ENCODE measurements around the gene ALAS2. TPM values are rescaled to one million over a fixed set of nuclear protein-coding genes. Genes with fewer than 3 reads are reported as not detected.
A peak's percentile ranks its signal among the peaks of the same experiment; 100 is the strongest.
"Not testable (repeated sequence)": the region's sequence is repeated elsewhere in the genome, so short reads cannot be mapped to it uniquely, and the experiment has no call there.

The ALAS2 gene, protein sequence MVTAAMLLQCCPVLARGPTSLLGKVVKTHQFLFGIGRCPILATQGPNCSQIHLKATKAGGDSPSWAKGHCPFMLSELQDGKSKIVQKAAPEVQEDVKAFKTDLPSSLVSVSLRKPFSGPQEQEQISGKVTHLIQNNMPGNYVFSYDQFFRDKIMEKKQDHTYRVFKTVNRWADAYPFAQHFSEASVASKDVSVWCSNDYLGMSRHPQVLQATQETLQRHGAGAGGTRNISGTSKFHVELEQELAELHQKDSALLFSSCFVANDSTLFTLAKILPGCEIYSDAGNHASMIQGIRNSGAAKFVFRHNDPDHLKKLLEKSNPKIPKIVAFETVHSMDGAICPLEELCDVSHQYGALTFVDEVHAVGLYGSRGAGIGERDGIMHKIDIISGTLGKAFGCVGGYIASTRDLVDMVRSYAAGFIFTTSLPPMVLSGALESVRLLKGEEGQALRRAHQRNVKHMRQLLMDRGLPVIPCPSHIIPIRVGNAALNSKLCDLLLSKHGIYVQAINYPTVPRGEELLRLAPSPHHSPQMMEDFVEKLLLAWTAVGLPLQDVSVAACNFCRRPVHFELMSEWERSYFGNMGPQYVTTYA
- not detected in 2 replicates for total RNA-seq

GRCh38 chrX:55030271-55031205 is at the start of gene ALAS2:
TSS of gene ALAS2 (minus strand) at chrX:55030977. CDS start at chrX:55026000, 4,977 bp downstream.
- Mint-ChIP-seq H3K4me3 (no peak within 1 kb of the TSS), H3K9me3 (no peaks in the 10 kb centered on the region), H3K36me3 (ENCODE audit: low read depth) (no peaks in the 10 kb centered on the region), H3K27me3 (ENCODE audit: insufficient read depth) (no peaks in the 10 kb centered on the region), H3K27ac (no peak within 1 kb of the TSS), H3K4me1 (ENCODE audit: low read depth) (no peaks in the 10 kb centered on the region)
- intact Hi-C loops (cut with micrococcal nuclease): no loop called here
- no peak for DNase-seq (ENCODE audit: low spot score)

- H3K27ac Mint-ChIP-seq: no peak within 1 kb of the TSS
- intact Hi-C loops (cut with micrococcal nuclease): no loop called here
- H3K36me3 Mint-ChIP-seq (ENCODE audit: low read depth): no peaks in the 10 kb centered on the region
- no peaks in the 10 kb centered on the region for H3K27me3 Mint-ChIP-seq (ENCODE audit: insufficient read depth)
- H3K4me1 Mint-ChIP-seq (ENCODE audit: low read depth): no peaks in the 10 kb centered on the region
- H3K9me3 Mint-ChIP-seq: no peaks in the 10 kb centered on the region
- no peak for DNase-seq (ENCODE audit: low spot score)
- no peak within 1 kb of the TSS for H3K4me3 Mint-ChIP-seq
Observed at GRCh38 chrX:55074851-55075467, 44.2 kb upstream of the ALAS2 start, which contains the start of gene PAGE2B. TSS of gene PAGE2B (plus strand) at chrX:55075030. CDS start at chrX:55076042, 1,012 bp downstream.

DNA sequence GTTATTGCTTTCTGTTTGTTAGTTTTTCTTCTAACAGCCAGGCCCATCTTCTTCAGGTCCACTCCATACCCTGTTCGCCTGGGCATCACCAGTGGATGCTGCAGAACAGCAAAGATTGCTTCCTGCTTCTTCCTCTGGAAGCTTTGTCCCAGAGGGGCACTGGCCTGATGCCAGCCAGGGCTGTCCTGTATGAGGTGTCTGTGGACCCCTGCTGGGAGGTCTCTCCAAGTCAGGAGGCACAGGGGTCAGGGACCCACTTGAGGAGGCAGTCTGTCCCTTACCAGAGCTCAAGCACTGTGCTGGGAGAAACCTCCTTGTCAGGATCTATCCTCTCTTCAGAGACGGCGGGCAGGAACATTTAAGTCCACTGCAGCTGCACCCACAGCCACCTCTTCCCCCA is 41.5 kb upstream of the ALAS2 start:
- no peaks in the 10 kb centered on the region for H3K9me3 Mint-ChIP-seq
- no peaks in the 10 kb centered on the region for H3K27me3 Mint-ChIP-seq (ENCODE audit: insufficient read depth)
- no peak for DNase-seq (ENCODE audit: low spot score)
- H3K27ac Mint-ChIP-seq: no peak overlapping the region
- no peak overlapping the region for H3K4me3 Mint-ChIP-seq
- H3K4me1 Mint-ChIP-seq (ENCODE audit: low read depth): no peaks in the 10 kb centered on the region
- intact Hi-C loops (cut with micrococcal nuclease): no loop called here
- H3K36me3 Mint-ChIP-seq (ENCODE audit: low read depth): no peaks in the 10 kb centered on the region

DNA sequence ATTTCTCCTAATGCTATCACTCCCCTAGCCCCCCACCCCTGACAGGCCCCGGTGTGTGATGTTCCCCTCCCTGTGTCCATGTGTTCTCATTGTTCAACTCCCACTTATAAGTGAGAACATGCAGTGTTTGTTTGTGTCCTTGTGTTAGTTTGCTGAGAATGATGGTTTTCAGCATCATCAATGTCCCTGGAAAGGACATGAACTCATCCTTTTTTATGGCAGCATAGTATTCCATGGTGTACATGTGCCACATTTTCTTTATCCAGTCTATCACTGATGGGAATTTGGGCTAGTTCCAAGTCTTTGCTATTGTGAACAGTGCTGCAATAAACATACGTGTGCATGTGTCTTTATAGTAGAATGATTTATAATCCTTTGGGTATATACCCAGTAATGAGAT is 36.4 kb upstream of the ALAS2 start:
- H3K27me3 Mint-ChIP-seq (ENCODE audit: insufficient read depth); intact Hi-C loops (cut with micrococcal nuclease): not testable (repeated sequence)

DNA sequence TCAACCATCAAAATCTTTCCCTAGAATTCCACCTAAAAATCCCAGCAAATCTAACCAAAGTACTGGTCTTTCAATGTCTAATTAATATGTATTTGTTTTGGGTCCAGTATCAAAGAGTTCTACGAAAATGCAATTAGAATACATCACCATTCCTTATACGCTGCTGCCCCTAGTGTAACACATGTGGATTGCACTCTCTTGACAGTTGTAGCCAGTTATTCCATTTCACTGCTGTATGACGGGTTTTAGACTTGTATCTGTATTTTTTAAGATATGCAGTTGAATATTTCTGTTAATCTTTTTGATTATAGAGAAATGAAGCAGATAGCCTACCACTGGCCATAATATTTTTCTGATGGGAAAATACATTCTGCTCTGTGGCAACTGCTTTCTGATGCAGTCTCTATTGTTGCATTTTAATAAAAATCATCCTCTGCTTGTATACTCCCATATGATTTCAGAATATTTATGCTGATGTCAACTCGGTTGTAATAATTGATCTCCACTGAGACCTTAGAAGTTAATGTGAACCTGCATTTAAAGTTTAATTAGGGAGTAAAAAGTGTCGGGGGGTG is 27.0 kb upstream of the ALAS2 start:
- peak; percentile 0 for DNase-seq (ENCODE audit: low spot score)
- peaks cover under 1% of the 10 kb centered on the region for H3K27me3 Mint-ChIP-seq (ENCODE audit: insufficient read depth)
- no peak overlapping the region for H3K27ac Mint-ChIP-seq
- peak overlapping the region; percentile 58 for H3K4me3 Mint-ChIP-seq
- no peaks in the 10 kb centered on the region for H3K9me3 Mint-ChIP-seq
- intact Hi-C loops (cut with micrococcal nuclease): loop anchor here (1.0 to 10.0 kb wide), 7 partner anchors 59 to 1740 kb away; partner anchors contain the start of gene PHF8
- peaks cover 12% of the 10 kb centered on the region for H3K4me1 Mint-ChIP-seq (ENCODE audit: low read depth)
- no peaks in the 10 kb centered on the region for H3K36me3 Mint-ChIP-seq (ENCODE audit: low read depth)

More for the DNA sequence above, 36.4 kb upstream of the ALAS2 start:
- not testable (repeated sequence) for DNase-seq (ENCODE audit: low spot score); H3K4me3 Mint-ChIP-seq; H3K4me1 Mint-ChIP-seq (ENCODE audit: low read depth); H3K9me3 Mint-ChIP-seq; H3K36me3 Mint-ChIP-seq (ENCODE audit: low read depth); H3K27ac Mint-ChIP-seq

- Mint-ChIP-seq H3K4me3 (peak overlapping the region; percentile 58), H3K36me3 (ENCODE audit: low read depth) (no peaks in the 10 kb centered on the region), H3K27me3 (ENCODE audit: insufficient read depth) (no peaks in the 10 kb centered on the region), H3K4me1 (ENCODE audit: low read depth) (peaks cover 12% of the 10 kb centered on the region), H3K27ac (no peak overlapping the region), H3K9me3 (no peaks in the 10 kb centered on the region)
- DNase-seq (ENCODE audit: low spot score): peak; percentile 0
- intact Hi-C loops (cut with micrococcal nuclease): loop anchor here (1.0 to 10.0 kb wide), 7 partner anchors 58 to 1740 kb away; partner anchors contain the start of gene PHF8
Observed at GRCh38 chrX:55056820-55057674, 26.3 kb upstream of the ALAS2 start.

GRCh38 chrX:55050599-55050998 is 19.8 kb upstream of the ALAS2 start:
- DNase-seq (ENCODE audit: low spot score); H3K36me3 Mint-ChIP-seq (ENCODE audit: low read depth); H3K9me3 Mint-ChIP-seq: not testable (repeated sequence)

GRCh38 chrX:55041514-55041913 is 10.7 kb upstream of the ALAS2 start:
- Mint-ChIP-seq H3K27me3 (ENCODE audit: insufficient read depth) (peaks cover 2% of the 10 kb centered on the region), H3K4me3 (no peak overlapping the region), H3K27ac (no peak overlapping the region), H3K4me1 (ENCODE audit: low read depth) (no peaks in the 10 kb centered on the region), H3K36me3 (ENCODE audit: low read depth) (no peaks in the 10 kb centered on the region), H3K9me3 (no peaks in the 10 kb centered on the region)
- no peak for DNase-seq (ENCODE audit: low spot score)
- intact Hi-C loops (cut with micrococcal nuclease): no loop called here

More at GRCh38 chrX:55050599-55050998, 19.8 kb upstream of the ALAS2 start:
- not testable (repeated sequence) for H3K4me1 Mint-ChIP-seq (ENCODE audit: low read depth); H3K27ac Mint-ChIP-seq; H3K4me3 Mint-ChIP-seq; H3K27me3 Mint-ChIP-seq (ENCODE audit: insufficient read depth)
- intact Hi-C loops (cut with micrococcal nuclease): loop anchor here (10.0 kb wide), 1 partner anchor 1006 kb away; the partner anchor contains the start of gene PHF8

- no peaks in the 10 kb centered on the region for H3K36me3 Mint-ChIP-seq (ENCODE audit: low read depth)
- H3K27ac Mint-ChIP-seq: no peak overlapping the region
- peaks cover 2% of the 10 kb centered on the region for H3K27me3 Mint-ChIP-seq (ENCODE audit: insufficient read depth)
- intact Hi-C loops (cut with micrococcal nuclease): no loop called here
- no peaks in the 10 kb centered on the region for H3K4me1 Mint-ChIP-seq (ENCODE audit: low read depth)
- H3K9me3 Mint-ChIP-seq: no peaks in the 10 kb centered on the region
- no peak overlapping the region for H3K4me3 Mint-ChIP-seq
- DNase-seq (ENCODE audit: low spot score): no peak
Observed at GRCh38 chrX:55039471-55039870, 8.7 kb upstream of the ALAS2 start.

GRCh38 chrX:55033429-55033828 is 2.7 kb upstream of the ALAS2 start:
- intact Hi-C loops (cut with micrococcal nuclease): no loop called here
- no peaks in the 10 kb centered on the region for H3K4me1 Mint-ChIP-seq (ENCODE audit: low read depth)
- H3K4me3 Mint-ChIP-seq: no peak overlapping the region
- no peaks in the 10 kb centered on the region for H3K27me3 Mint-ChIP-seq (ENCODE audit: insufficient read depth)
- no peak overlapping the region for H3K27ac Mint-ChIP-seq
- no peaks in the 10 kb centered on the region for H3K9me3 Mint-ChIP-seq
- H3K36me3 Mint-ChIP-seq (ENCODE audit: low read depth): no peaks in the 10 kb centered on the region
- no peak for DNase-seq (ENCODE audit: low spot score)

DNA sequence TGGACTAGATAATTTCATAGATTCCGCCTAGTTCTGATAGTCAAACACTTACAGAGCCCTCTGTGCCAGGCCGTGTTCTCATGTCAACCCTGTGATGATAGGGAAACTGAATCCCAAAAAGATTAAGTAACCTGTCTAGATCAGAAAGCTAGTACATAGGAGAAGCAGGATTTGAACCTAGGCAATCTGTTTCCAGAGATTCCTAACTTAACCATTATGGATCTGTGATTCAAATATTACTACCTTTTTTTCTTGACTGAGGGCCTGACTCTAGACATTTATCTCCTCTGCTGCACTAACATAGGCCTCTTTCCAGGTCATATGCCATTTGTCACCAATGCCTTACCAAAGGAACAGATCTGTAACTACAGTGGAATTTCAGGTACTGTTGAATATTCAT is 1.5 kb downstream of the ALAS2 start:
- Mint-ChIP-seq H3K27me3 (ENCODE audit: insufficient read depth) (peaks cover 2% of the 10 kb centered on the region), H3K36me3 (ENCODE audit: low read depth) (no peaks in the 10 kb centered on the region), H3K4me1 (ENCODE audit: low read depth) (no peaks in the 10 kb centered on the region), H3K27ac (no peak overlapping the region), H3K9me3 (no peaks in the 10 kb centered on the region), H3K4me3 (no peak overlapping the region)
- intact Hi-C loops (cut with micrococcal nuclease): no loop called here
- no peak for DNase-seq (ENCODE audit: low spot score)

Measured in activated T-helper 1 cell treated with anti-CD3 and anti-CD28 coated beads, Interleukin-12 subunit alpha, Interleukin-12 subunit beta, Interleukin-2, Interleukin-4 antibody, amounts not matched to agents 30 ng/mL and 10 ng/mL and 1 ng/mL, durations not matched to agents 14 hours and 24 hours and 36 hours (primary cell).